ENCODE data around the gene IL24.

IL24 gene

GRCh38 chr1:206939131-206939530 is 41.9 kb downstream of the IL24 start:
- Histone ChIP-seq H3K9me3 (no peaks in the 10 kb centered on the region), H3K4me3 (ENCODE audit: low read depth in 1 of 2, low read length in 1 of 2) (no peak overlapping the region), H3K36me3 (no peaks in the 10 kb centered on the region), H3K27ac (no peak overlapping the region), H3K4me1 (ENCODE audit: control insufficient read depth in 1 of 2, insufficient read depth in 1 of 2, low read depth in 1 of 2, low read length in 1 of 2) (no peaks in the 10 kb centered on the region), H3K27me3 (peaks cover 29% of the 10 kb centered on the region)
- no peak for TF ChIP-seq CTCF (IDR thresholded peaks at IDR 0.05)

GRCh38 chr1:206939841-206940587 is 42.8 kb downstream of the IL24 start:
- TF ChIP-seq CTCF (IDR thresholded peaks at IDR 0.05) = no peak
- Histone ChIP-seq H3K9me3 (no peaks in the 10 kb centered on the region), H3K4me1 (ENCODE audit: control insufficient read depth in 1 of 2, insufficient read depth in 1 of 2, low read depth in 1 of 2, low read length in 1 of 2) (no peaks in the 10 kb centered on the region), H3K27me3 (peaks cover 37% of the 10 kb centered on the region), H3K36me3 (no peaks in the 10 kb centered on the region), H3K27ac (no peak overlapping the region), H3K4me3 (ENCODE audit: low read depth in 1 of 2, low read length in 1 of 2) (no peak overlapping the region)

DNA sequence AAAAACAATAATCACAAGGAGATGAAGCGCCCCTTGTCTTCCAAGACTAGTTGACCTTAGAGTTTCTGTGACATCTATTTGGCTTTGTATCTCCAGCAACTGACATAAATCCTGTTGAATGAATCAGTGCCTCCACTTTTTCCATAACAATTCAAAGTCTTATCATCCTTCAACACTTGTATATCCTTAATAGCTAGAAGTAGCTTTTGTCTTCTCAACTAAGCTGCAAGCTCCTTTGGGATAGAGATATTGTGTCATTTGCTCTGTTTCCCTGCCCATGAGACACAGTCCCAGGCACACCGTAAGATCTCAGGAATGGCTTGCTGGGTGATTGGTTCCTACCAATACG is 43.3 kb downstream of the IL24 start:
- Histone ChIP-seq H3K36me3 (no peaks in the 10 kb centered on the region), H3K27me3 (peaks cover 37% of the 10 kb centered on the region), H3K9me3 (no peaks in the 10 kb centered on the region), H3K27ac (no peak overlapping the region), H3K4me1 (ENCODE audit: control insufficient read depth in 1 of 2, insufficient read depth in 1 of 2, low read depth in 1 of 2, low read length in 1 of 2) (no peaks in the 10 kb centered on the region), H3K4me3 (ENCODE audit: low read depth in 1 of 2, low read length in 1 of 2) (no peak overlapping the region)
- no peak for TF ChIP-seq CTCF (IDR thresholded peaks at IDR 0.05)

DNA sequence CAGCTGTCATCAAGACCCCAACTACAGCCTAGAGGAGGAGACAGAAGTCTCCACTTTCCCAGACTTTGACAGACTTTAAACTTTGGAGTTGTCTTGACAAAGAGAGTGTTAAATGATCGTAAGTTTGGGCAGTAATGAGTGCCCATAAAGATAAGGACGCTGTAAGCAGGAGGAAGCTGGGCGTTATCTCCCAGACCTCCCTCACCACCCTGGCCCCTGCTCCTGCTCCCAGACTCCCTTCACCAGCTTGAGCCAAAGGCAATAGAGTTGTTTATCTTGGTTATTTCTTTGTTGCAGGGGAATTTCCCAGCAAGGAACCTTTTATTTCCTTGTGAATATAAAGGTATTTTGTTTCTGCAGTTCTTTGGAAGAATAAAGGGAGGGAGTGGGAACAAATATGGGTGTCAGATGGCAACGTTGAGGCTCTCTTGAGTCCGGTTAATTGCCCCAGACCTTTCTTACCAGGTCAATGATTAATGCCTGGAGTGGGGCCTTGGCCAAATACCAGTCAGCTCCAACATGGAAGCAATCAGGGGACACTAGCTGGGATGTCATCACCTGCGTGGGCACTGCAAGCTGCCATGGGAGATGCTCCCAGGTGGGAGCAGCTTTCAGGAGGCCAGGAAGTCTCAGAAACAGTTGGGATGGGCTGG is 44.6 kb downstream of the IL24 start:
- no peak for TF ChIP-seq CTCF (IDR thresholded peaks at IDR 0.05)
- peaks cover 35% of the 10 kb centered on the region for H3K27me3 ChIP-seq
- no peak overlapping the region for H3K4me3 ChIP-seq (ENCODE audit: low read depth in 1 of 2, low read length in 1 of 2)
- no peak overlapping the region for H3K27ac ChIP-seq
- no peaks in the 10 kb centered on the region for H3K4me1 ChIP-seq (ENCODE audit: control insufficient read depth in 1 of 2, insufficient read depth in 1 of 2, low read depth in 1 of 2, low read length in 1 of 2)
- H3K36me3 ChIP-seq = no peaks in the 10 kb centered on the region
- H3K9me3 ChIP-seq = no peaks in the 10 kb centered on the region

DNA sequence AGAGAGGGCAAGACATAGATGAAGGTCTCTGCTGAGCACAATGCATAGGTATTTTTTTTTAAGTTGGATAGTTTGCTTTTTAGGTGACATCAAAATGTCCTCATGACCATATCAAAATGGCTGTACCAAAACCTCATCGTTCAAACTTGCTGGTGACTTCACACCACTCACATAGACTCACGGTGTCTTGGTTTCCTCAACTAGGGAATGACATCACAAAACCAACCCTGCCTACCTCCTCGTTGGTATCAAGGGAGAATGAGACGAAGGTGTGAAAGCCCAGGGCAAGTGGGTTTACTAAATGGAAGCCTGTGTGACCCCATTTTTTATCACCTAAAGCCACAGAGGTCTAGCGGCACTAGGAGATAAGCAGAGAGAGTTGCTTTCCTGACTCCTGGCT is 47.5 kb downstream of the IL24 start:
- Histone ChIP-seq H3K27ac (no peak overlapping the region), H3K27me3 (peaks cover 46% of the 10 kb centered on the region), H3K4me3 (ENCODE audit: low read depth in 1 of 2, low read length in 1 of 2) (no peak overlapping the region), H3K9me3 (no peaks in the 10 kb centered on the region), H3K4me1 (ENCODE audit: control insufficient read depth in 1 of 2, insufficient read depth in 1 of 2, low read depth in 1 of 2, low read length in 1 of 2) (no peaks in the 10 kb centered on the region), H3K36me3 (no peaks in the 10 kb centered on the region)
- no peak for TF ChIP-seq CTCF (IDR thresholded peaks at IDR 0.05)
